SK-N-SH (cell line): ENCODE data around the gene AP1M2.

Experiments used
- TF ChIP-seq, protein P1 (sequence below): IDR thresholded peaks from 2 replicates; pipeline ENCODE4; 2012
- TF ChIP-seq, protein P2 (sequence below): fragments of 200-600 bp; sonication (generic); IDR thresholded peaks from 2 replicates; pipeline ENCODE4 v1.6.1; 2017; ENCODE audit warnings: antibody characterized with exemption, mild to moderate bottlenecking, moderate library complexity

DNA sequence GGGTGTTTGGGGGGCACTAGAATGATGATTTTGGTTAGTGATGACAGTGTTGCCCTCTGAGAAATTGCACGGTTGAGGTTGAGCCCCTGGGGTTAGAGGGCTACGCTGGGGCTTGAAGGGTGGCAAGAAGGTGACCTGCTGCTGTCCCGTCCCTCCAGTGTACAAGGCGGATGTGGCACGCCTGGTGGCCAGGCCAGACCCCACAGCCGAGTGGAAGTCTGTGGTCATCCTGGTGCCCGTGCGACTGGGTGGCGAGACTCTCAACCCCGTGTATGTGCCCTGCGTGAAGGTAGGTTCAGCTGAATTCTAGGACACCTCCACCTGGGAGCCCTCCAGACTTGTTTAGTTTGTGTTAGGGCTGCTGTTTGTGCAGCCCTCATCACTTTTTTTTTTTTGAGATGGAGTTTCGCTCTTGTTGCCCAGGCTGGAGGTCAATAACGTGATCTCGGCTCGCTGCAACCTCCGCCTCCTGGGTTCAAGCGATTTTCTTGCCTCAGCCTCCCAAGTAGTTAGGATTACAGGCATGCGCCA, 38.3 kb downstream of the AP1M2 start:
- TF ChIP-seq, protein P1, sequence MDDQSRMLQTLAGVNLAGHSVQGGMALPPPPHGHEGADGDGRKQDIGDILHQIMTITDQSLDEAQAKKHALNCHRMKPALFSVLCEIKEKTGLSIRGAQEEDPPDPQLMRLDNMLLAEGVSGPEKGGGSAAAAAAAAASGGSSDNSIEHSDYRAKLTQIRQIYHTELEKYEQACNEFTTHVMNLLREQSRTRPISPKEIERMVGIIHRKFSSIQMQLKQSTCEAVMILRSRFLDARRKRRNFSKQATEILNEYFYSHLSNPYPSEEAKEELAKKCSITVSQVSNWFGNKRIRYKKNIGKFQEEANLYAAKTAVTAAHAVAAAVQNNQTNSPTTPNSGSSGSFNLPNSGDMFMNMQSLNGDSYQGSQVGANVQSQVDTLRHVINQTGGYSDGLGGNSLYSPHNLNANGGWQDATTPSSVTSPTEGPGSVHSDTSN, result no peak
- TF ChIP-seq, protein P2, sequence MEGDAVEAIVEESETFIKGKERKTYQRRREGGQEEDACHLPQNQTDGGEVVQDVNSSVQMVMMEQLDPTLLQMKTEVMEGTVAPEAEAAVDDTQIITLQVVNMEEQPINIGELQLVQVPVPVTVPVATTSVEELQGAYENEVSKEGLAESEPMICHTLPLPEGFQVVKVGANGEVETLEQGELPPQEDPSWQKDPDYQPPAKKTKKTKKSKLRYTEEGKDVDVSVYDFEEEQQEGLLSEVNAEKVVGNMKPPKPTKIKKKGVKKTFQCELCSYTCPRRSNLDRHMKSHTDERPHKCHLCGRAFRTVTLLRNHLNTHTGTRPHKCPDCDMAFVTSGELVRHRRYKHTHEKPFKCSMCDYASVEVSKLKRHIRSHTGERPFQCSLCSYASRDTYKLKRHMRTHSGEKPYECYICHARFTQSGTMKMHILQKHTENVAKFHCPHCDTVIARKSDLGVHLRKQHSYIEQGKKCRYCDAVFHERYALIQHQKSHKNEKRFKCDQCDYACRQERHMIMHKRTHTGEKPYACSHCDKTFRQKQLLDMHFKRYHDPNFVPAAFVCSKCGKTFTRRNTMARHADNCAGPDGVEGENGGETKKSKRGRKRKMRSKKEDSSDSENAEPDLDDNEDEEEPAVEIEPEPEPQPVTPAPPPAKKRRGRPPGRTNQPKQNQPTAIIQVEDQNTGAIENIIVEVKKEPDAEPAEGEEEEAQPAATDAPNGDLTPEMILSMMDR, result no peak
